Esophagus squamous epithelium (tissue), 5 donors: Measurements from ENCODE around the gene CECR2. TPM values are rescaled to one million over a fixed set of nuclear protein-coding genes. Genes with fewer than 3 reads are reported as not detected.

Source experiments
- DNase-seq: peaks from one replicate; lab custom pipeline; 2025; lab: John Stamatoyannopoulos, UW
- H3K27ac ChIP-seq, 4 donors: fragments of 200-600 bp; sonication (generic); one replicate each; pipeline ENCODE4 v1.5.1; 2016 to 2019; ENCODE audit warnings: mild to moderate bottlenecking in 1 of 4
- H3K27me3 ChIP-seq, 4 donors: fragments of 200-600 bp; sonication (generic); 1 replicate in 3 of 4; 2 replicates in 1 of 4; pipeline versions ENCODE4 v1.5.1 to v1.6.0; 2017 to 2021; ENCODE audit warnings: antibody characterized with exemption in 1 of 4
- H3K36me3 ChIP-seq, 3 donors: fragments of 200-600 bp; sonication (generic); one replicate each; pipeline ENCODE4 v1.5.1; 2016 to 2019
- H3K4me1 ChIP-seq, 3 donors: fragments of 200-600 bp; sonication (generic); one replicate each; pipeline ENCODE4 v1.5.1; 2017 to 2019
- H3K4me3 ChIP-seq, 4 donors: fragments of 200-600 bp; sonication (generic); 1 replicate in 3 of 4; 2 replicates in 1 of 4; pipeline ENCODE4 v1.5.1; 2016 to 2019; ENCODE audit warnings: mild to moderate bottlenecking in 2 of 4, moderate library complexity in 1 of 4
- H3K9me3 ChIP-seq, 3 donors: fragments of 200-600 bp; sonication (generic); one replicate each; pipeline ENCODE4 v1.5.1; 2016 to 2019
- CTCF ChIP-seq, 6 experiments: fragments of 450-650 bp in 4 of 6; fragments of 200-600 bp in 2 of 6; sonication (generic) in 2 of 6; IDR thresholded peaks; one replicate each; pipeline ENCODE4 v1.5.1; 2016 to 2019; ENCODE audit warnings: antibody characterized with exemption in 6 of 6, mild to moderate bottlenecking in 4 of 6, moderate library complexity in 4 of 6
- POLR2A ChIP-seq, 4 donors: fragments of 450-650 bp; IDR thresholded peaks; one replicate each; pipeline ENCODE4 v1.6.1; 2017; ENCODE audit warnings: antibody characterized with exemption in 4 of 4, mild to moderate bottlenecking in 4 of 4, moderate library complexity in 3 of 4
- WGBS, 2 donors: methylation state at CpG; one replicate each; pipeline ENCODE4 v1.1.5; 2018; 5-methylcytosine and 5-hydroxymethylcytosine counted together
- intact Hi-C: fragments of 100-400 bp; cut with DNase I; formaldehyde crosslinking; loops from one replicate; pipeline ENCODE4 v1.15.0; 2022
- total RNA-seq, 4 donors: library from RNA; depleted of rRNA; stranded (reverse); fragments of >200 nt; gene quantifications; one replicate each; pipeline ENCODE4 v1.1.0, GENCODE V29; 2016
- donor health status: DM: yes; HTN: yes; CAD: no.

CECR2 gene
- total RNA-seq, 4 donors from 2014 or later: 0.13 to 0.57 (median 0.26) TPM

GRCh38 chr22:17375914-17376614 lies 6.8 kb downstream of the CECR2 start:
- TF ChIP-seq CTCF (IDR thresholded peaks at IDR 0.05) (no peak), POLR2A (IDR thresholded peaks at IDR 0.05) (no peak)
- no peaks in the 10 kb centered on the region for H3K36me3 ChIP-seq
- no peak for DNase-seq
- H3K4me1 ChIP-seq: no peaks in the 10 kb centered on the region
- H3K27me3 ChIP-seq: peaks cover 0 to 72% (median 3%) of the 10 kb centered on the region in 4 donors
- intact Hi-C loops: no loop called here
- H3K4me3 ChIP-seq: no peak overlapping the region
- WGBS, 2 donors: 77 to 87% methylated on average over 10 to 11 of the region's 11 CpGs
- no peak overlapping the region for H3K27ac ChIP-seq
- H3K9me3 ChIP-seq: no peaks in the 10 kb centered on the region

DNA sequence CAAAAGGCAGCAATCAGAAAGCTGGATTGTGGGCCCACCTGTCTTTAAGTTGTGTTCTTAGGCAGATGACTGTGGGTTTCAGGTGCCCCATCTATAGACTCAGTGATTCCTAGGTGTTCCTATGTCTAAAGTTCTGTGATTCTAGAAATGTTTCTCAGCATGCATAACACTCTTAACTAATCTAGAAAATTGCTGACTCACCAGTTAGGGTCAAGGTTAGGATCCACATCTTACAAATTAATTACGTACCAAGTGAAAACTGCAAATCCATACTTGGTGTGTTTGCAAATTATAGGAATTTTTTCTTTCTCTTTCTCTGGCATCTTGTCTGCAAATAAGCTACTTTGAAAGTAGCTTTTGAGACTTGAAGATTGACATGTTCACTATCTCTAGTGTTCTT lies 7.7 kb downstream of the CECR2 start:
- Histone ChIP-seq H3K36me3 (no peaks in the 10 kb centered on the region), H3K4me3 (no peak overlapping the region), H3K4me1 (peaks cover 0 to 4% (median 0%) of the 10 kb centered on the region in 3 donors), H3K27ac (no peak overlapping the region), H3K27me3 (peaks cover 0 to 64% (median 0%) of the 10 kb centered on the region in 4 donors), H3K9me3 (no peaks in the 10 kb centered on the region)
- 82 to 85% methylated on average over 1 of the region's 1 CpG for WGBS, 2 donors
- intact Hi-C loops: no loop called here
- TF ChIP-seq CTCF (IDR thresholded peaks at IDR 0.05): no peak
- no peak for TF ChIP-seq POLR2A (IDR thresholded peaks at IDR 0.05)
- DNase-seq: no peak

DNA sequence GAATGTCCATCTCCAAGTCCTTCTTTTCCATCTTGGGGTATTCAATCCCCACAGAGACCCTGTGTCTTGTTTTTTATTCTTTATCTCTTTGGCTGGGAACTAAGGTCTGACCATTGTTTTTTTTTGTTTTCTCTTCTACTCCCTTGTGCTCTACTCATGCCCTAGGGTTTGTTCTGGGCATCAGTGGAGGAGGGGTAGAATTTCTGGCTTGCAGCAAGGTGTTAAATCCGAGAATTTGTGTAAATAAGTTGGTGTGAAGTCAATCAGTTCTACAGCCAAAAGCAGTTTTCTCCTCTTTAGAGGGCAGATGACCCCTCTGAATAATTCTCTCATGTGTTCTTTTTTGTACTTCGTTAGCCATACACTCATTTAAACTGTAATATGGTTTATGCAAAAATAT lies 10.7 kb downstream of the CECR2 start:
- no peak for DNase-seq
- no peak overlapping the region for H3K4me3 ChIP-seq
- H3K27me3 ChIP-seq: peaks cover 0 to 44% (median 0%) of the 10 kb centered on the region in 4 donors
- peaks cover 0 to 4% (median 0%) of the 10 kb centered on the region in 3 donors for H3K4me1 ChIP-seq
- no peaks in the 10 kb centered on the region for H3K9me3 ChIP-seq
- no peaks in the 10 kb centered on the region for H3K36me3 ChIP-seq
- intact Hi-C loops: no loop called here
- no peak for TF ChIP-seq CTCF (IDR thresholded peaks at IDR 0.05)
- WGBS, 2 donors: 53 to 55% methylated on average over 2 of the region's 2 CpGs
- no peak overlapping the region for H3K27ac ChIP-seq

DNA sequence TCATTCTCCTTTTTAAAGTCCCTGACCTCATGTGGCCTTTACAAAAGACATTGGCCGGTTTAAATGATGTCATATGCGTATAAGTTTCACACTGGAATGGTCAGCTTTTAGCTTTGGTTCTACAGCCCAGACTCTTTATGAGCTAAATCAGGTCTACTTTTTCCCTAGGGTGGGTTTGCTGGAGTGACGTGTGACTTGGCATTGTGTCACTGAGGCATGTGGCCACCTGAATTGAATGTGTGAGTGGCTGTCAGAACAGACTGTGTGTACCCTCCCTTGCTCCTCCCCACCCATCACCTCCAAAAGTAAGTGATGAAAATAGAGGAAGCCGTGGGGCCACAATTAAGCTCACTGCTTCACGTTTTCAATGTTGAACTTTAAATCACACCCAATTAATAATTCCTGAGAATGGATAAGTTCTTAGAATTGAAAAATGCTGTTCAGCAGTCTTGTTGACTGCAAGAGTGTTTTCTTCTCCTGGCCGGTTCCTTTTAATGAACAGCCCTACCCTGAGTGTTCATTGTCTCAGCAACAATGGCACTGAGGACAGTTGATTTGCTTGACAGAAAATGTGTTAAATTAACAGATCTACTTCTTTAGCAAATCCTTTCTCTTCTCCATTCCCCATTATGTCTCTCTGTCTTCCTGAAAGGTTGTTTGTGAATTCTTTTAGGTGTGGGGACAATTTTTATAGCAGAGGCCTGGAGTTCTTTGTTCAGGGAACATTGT lies 11.3 kb downstream of the CECR2 start:
- intact Hi-C loops: no loop called here

More for the DNA sequence above, 11.3 kb downstream of the CECR2 start:
- 56 to 62% methylated on average over 6 of the region's 6 CpGs for WGBS, 2 donors
- no peak overlapping the region for H3K4me3 ChIP-seq
- no peaks in the 10 kb centered on the region for H3K9me3 ChIP-seq
- no peak for TF ChIP-seq CTCF (IDR thresholded peaks at IDR 0.05)
- TF ChIP-seq POLR2A (IDR thresholded peaks at IDR 0.05): no peak
- H3K27ac ChIP-seq: no peak overlapping the region
- DNase-seq: no peak
- no peaks in the 10 kb centered on the region for H3K36me3 ChIP-seq
- peaks cover 0 to 4% (median 0%) of the 10 kb centered on the region in 3 donors for H3K4me1 ChIP-seq
- peaks cover 0 to 38% (median 0%) of the 10 kb centered on the region in 4 donors for H3K27me3 ChIP-seq
